ENCODE data around the gene PLCL2.

GRCh38 chr3:17055374-17056276 is 170.9 kb downstream of the PLCL2 start:
- TF ChIP-seq, protein P1, sequence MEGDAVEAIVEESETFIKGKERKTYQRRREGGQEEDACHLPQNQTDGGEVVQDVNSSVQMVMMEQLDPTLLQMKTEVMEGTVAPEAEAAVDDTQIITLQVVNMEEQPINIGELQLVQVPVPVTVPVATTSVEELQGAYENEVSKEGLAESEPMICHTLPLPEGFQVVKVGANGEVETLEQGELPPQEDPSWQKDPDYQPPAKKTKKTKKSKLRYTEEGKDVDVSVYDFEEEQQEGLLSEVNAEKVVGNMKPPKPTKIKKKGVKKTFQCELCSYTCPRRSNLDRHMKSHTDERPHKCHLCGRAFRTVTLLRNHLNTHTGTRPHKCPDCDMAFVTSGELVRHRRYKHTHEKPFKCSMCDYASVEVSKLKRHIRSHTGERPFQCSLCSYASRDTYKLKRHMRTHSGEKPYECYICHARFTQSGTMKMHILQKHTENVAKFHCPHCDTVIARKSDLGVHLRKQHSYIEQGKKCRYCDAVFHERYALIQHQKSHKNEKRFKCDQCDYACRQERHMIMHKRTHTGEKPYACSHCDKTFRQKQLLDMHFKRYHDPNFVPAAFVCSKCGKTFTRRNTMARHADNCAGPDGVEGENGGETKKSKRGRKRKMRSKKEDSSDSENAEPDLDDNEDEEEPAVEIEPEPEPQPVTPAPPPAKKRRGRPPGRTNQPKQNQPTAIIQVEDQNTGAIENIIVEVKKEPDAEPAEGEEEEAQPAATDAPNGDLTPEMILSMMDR (conservative IDR thresholded peaks at IDR 0.05 in 1 of 2, IDR thresholded peaks at IDR 0.05 in 1 of 2; ENCODE audit: extremely low read depth in 1 of 2, insufficient read depth in 1 of 2, low read depth in 1 of 2, low read length in 2 of 2): no peak
- no peak for TF ChIP-seq EZH2 (IDR thresholded peaks at IDR 0.05; ENCODE audit: borderline replicate concordance, low read length)

All from mammary epithelial cell (primary cell).